ENCODE measurements around the gene ADAMTSL1. TPM values are rescaled to one million over a fixed set of nuclear protein-coding genes. Genes with fewer than 3 reads are reported as not detected.

Gene ADAMTSL1
- polyA plus RNA-seq, 2 of the 4 experiments (the other 2 are of a cell fraction): 0.03 TPM; not detected in 1

GRCh38 chr9:18905883-18906629 lies 432.1 kb downstream of the ADAMTSL1 start:
- no peak overlapping the region for H3K4me2 ChIP-seq
- H3K4me3 ChIP-seq: no peak overlapping the region
- H3K4me1 ChIP-seq: no peaks in the 10 kb centered on the region
- no peak for TF ChIP-seq CBX8 (IDR thresholded peaks at IDR 0.05)
- TF ChIP-seq JUN (IDR thresholded peaks at IDR 0.05): no peak
- TF ChIP-seq RAD21 (conservative IDR thresholded peaks at IDR 0.05 in 1 of 2, IDR thresholded peaks at IDR 0.05 in 1 of 2): no peak
- TF ChIP-seq HDAC2 (IDR thresholded peaks at IDR 0.05): no peak
- TF ChIP-seq MAZ (IDR thresholded peaks at IDR 0.05; ENCODE audit: borderline replicate concordance, low read depth, low read length): no peak
- no peak for TF ChIP-seq HOXA7 (CRISPR knock-in tag; IDR thresholded peaks at IDR 0.05)
- no peak for TF ChIP-seq HOXB5 (CRISPR knock-in tag; IDR thresholded peaks at IDR 0.05)
- no peak for TF ChIP-seq ATOH8 (CRISPR knock-in tag; IDR thresholded peaks at IDR 0.05; ENCODE audit: low read depth)
- TF ChIP-seq POLR2AphosphoS2 (conservative IDR thresholded peaks at IDR 0.05; ENCODE audit: low read length): no peak
- no peak for TF ChIP-seq ZSCAN20 (CRISPR knock-in tag; IDR thresholded peaks at IDR 0.05)
- TF ChIP-seq FOXS1 (CRISPR knock-in tag; IDR thresholded peaks at IDR 0.05): no peak
- TF ChIP-seq CEBPB (IDR thresholded peaks at IDR 0.05): no peak
- TF ChIP-seq PHF8 (IDR thresholded peaks at IDR 0.05; ENCODE audit: borderline replicate concordance, low read depth): no peak
- TF ChIP-seq ZFP36 (IDR thresholded peaks at IDR 0.05; ENCODE audit: borderline replicate concordance, partially characterized antibody): no peak
- TF ChIP-seq NFE2L2 (conservative IDR thresholded peaks at IDR 0.05; ENCODE audit: low read length): no peak
- no peak for TF ChIP-seq JUNB (IDR thresholded peaks at IDR 0.05)
- TF ChIP-seq, protein P1, sequence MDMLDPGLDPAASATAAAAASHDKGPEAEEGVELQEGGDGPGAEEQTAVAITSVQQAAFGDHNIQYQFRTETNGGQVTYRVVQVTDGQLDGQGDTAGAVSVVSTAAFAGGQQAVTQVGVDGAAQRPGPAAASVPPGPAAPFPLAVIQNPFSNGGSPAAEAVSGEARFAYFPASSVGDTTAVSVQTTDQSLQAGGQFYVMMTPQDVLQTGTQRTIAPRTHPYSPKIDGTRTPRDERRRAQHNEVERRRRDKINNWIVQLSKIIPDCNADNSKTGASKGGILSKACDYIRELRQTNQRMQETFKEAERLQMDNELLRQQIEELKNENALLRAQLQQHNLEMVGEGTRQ (IDR thresholded peaks at IDR 0.05): no peak
- TF ChIP-seq ESRRA (IDR thresholded peaks at IDR 0.05; ENCODE audit: borderline replicate concordance, low read length): no peak
- no peak for TF ChIP-seq NPAS2 (CRISPR knock-in tag; IDR thresholded peaks at IDR 0.05; ENCODE audit: borderline replicate concordance)
- TF ChIP-seq, protein P2, sequence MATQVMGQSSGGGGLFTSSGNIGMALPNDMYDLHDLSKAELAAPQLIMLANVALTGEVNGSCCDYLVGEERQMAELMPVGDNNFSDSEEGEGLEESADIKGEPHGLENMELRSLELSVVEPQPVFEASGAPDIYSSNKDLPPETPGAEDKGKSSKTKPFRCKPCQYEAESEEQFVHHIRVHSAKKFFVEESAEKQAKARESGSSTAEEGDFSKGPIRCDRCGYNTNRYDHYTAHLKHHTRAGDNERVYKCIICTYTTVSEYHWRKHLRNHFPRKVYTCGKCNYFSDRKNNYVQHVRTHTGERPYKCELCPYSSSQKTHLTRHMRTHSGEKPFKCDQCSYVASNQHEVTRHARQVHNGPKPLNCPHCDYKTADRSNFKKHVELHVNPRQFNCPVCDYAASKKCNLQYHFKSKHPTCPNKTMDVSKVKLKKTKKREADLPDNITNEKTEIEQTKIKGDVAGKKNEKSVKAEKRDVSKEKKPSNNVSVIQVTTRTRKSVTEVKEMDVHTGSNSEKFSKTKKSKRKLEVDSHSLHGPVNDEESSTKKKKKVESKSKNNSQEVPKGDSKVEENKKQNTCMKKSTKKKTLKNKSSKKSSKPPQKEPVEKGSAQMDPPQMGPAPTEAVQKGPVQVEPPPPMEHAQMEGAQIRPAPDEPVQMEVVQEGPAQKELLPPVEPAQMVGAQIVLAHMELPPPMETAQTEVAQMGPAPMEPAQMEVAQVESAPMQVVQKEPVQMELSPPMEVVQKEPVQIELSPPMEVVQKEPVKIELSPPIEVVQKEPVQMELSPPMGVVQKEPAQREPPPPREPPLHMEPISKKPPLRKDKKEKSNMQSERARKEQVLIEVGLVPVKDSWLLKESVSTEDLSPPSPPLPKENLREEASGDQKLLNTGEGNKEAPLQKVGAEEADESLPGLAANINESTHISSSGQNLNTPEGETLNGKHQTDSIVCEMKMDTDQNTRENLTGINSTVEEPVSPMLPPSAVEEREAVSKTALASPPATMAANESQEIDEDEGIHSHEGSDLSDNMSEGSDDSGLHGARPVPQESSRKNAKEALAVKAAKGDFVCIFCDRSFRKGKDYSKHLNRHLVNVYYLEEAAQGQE (IDR thresholded peaks at IDR 0.05): no peak
- H3K9me3 ChIP-seq: no peaks in the 10 kb centered on the region
- ChIA-PET POLR2A (no interaction called here), CTCF (no interaction called here)
- ATAC-seq (no peak), DNase-seq (ENCODE audit: low read depth in 1 of 2, low spot score in 1 of 2) (no peak), FAIRE-seq (no peak)
- WGBS (ENCODE audit: missing lambda C conversion rate): 45% methylated on average over 9 of the region's 9 CpGs
- H3K27ac ChIP-seq: no peak overlapping the region

DNA sequence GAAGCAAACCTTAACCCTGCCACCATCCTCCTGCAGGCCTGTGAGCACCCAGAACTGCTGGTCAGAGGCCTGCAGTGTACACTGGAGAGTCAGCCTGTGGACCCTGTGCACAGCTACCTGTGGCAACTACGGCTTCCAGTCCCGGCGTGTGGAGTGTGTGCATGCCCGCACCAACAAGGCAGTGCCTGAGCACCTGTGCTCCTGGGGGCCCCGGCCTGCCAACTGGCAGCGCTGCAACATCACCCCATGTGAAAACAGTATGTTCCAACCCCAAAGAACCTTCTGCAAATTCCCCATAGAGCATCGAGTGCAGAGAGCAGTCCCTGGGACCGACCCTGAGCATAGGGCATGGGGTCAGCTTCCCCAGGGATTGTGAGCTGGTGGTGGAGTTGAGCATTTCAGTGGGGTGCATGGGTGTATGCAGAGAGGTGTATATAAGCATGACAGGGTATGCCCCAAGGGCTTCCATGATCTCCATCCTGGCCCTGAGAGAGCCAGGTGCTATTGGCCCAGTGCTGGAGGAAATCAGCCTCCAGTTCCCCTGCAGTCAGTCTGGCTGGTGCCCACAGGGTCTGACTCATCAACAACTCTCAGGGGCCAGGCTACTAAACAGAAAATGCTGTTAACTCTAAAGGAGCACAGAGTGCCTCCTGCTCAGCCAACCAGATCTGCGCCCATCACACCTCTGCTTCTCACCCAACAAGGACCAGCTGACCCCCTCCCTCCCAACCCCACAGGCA lies 432.9 kb downstream of the ADAMTSL1 start:
- WGBS (ENCODE audit: missing lambda C conversion rate): 39% methylated on average over 8 of the region's 9 CpGs
- H3K9me3 ChIP-seq: no peaks in the 10 kb centered on the region
- H3K4me1 ChIP-seq: no peaks in the 10 kb centered on the region
- no peak for DNase-seq (ENCODE audit: low read depth in 1 of 2, low spot score in 1 of 2)
- no peak overlapping the region for H3K27ac ChIP-seq
- H3K4me3 ChIP-seq: no peak overlapping the region
- CTCF ChIA-PET: no interaction called here
- no peak overlapping the region for H3K4me2 ChIP-seq
- POLR2A ChIA-PET: no interaction called here
- no peak for FAIRE-seq
- peak in 1 of 2 experiments; percentile 26; a peak in 1 of 6 replicates for ATAC-seq
- TF ChIP-seq, protein P1 (IDR thresholded peaks at IDR 0.05): no peak
- TF ChIP-seq HOXB5 (CRISPR knock-in tag; IDR thresholded peaks at IDR 0.05): no peak
- TF ChIP-seq, protein P2 (IDR thresholded peaks at IDR 0.05): no peak
- no peak for TF ChIP-seq POLR2AphosphoS2 (conservative IDR thresholded peaks at IDR 0.05; ENCODE audit: low read length)
- TF ChIP-seq CBX8 (IDR thresholded peaks at IDR 0.05): no peak
- no peak for TF ChIP-seq FOXS1 (CRISPR knock-in tag; IDR thresholded peaks at IDR 0.05)
- TF ChIP-seq JUN (IDR thresholded peaks at IDR 0.05): no peak
- no peak for TF ChIP-seq MYC (IDR thresholded peaks at IDR 0.05; ENCODE audit: borderline replicate concordance, low read length)
- no peak for TF ChIP-seq PHF8 (IDR thresholded peaks at IDR 0.05; ENCODE audit: borderline replicate concordance, low read depth)
- TF ChIP-seq PBX3 (IDR thresholded peaks at IDR 0.05): no peak
- no peak for TF ChIP-seq BHLHE40 (IDR thresholded peaks at IDR 0.05; ENCODE audit: low read depth, low read length)
